Liver (tissue), 9 donors: ENCODE results near the gene LHFPL5. TPM values are rescaled to one million over a fixed set of nuclear protein-coding genes. Genes with fewer than 3 reads are reported as not detected.
A peak's percentile ranks its signal among the peaks of the same experiment; 100 is the strongest.

Source experiments
- DNase-seq: peaks from one replicate; pipeline ENCODE4 v3.0.0-alpha.2; 2017; ENCODE audit warnings: low spot score
- H3K27ac ChIP-seq, 2 donors: one replicate each; pipeline ENCODE4 v1.7.0; 2013; ENCODE audit warnings: inconsistent platforms in 2 of 2, low read length in 2 of 2, control low read depth in 1 of 2, low read depth in 1 of 2, mild to moderate bottlenecking in 1 of 2
- H3K27me3 ChIP-seq, 4 donors: one replicate each; pipeline versions ENCODE4 v1.6.1 to v1.7.0; 2013; ENCODE audit warnings: low read length in 3 of 4, inconsistent platforms in 1 of 4, mild to moderate bottlenecking in 1 of 4, moderate library complexity in 1 of 4; ENCODE audit not compliant: control insufficient read depth in 4 of 4, insufficient read depth in 4 of 4
- H3K36me3 ChIP-seq, 4 donors: one replicate each; pipeline versions ENCODE4 v1.6.1 to v1.7.0; 2013; ENCODE audit warnings: low read length in 3 of 4, mild to moderate bottlenecking in 3 of 4, low read depth in 1 of 4, moderate library complexity in 1 of 4; ENCODE audit not compliant: control insufficient read depth in 4 of 4, insufficient read depth in 3 of 4
- H3K4me1 ChIP-seq, 4 donors: one replicate each; pipeline versions ENCODE4 v1.6.1 to v1.7.0; 2013; ENCODE audit warnings: low read length in 3 of 4, mild to moderate bottlenecking in 3 of 4, moderate library complexity in 1 of 4; ENCODE audit not compliant: control insufficient read depth in 4 of 4, insufficient read depth in 4 of 4
- H3K4me3 ChIP-seq, 3 donors: one replicate each; pipeline versions ENCODE4 v1.6.1 to v1.7.0; 2013; ENCODE audit warnings: low read length in 3 of 3, control low read depth in 1 of 3, low read depth in 1 of 3, mild to moderate bottlenecking in 1 of 3
- H3K9ac ChIP-seq, 2 donors: one replicate each; pipeline ENCODE4 v1.7.0; 2013; ENCODE audit warnings: low read length in 2 of 2, mild to moderate bottlenecking in 2 of 2, moderate library complexity in 2 of 2, control low read depth in 1 of 2, low read depth in 1 of 2
- H3K9me3 ChIP-seq, 4 donors: one replicate each; pipeline versions ENCODE4 v1.6.1 to v1.7.0; 2013; ENCODE audit warnings: low read length in 3 of 4; ENCODE audit not compliant: control insufficient read depth in 4 of 4
- FOXA1 ChIP-seq: IDR thresholded peaks from 2 replicates; pipeline ENCODE4 v1.6.1; 2016; ENCODE audit warnings: antibody characterized with exemption
- FOXA2 ChIP-seq: IDR thresholded peaks from 2 replicates; pipeline ENCODE4 v1.6.1; 2016; ENCODE audit warnings: antibody characterized with exemption
- HNF4A ChIP-seq, 2 donors: conservative IDR thresholded peaks; 2 replicates each; pipeline ENCODE4 v1.6.1; 2016; ENCODE audit warnings: antibody characterized with exemption in 2 of 2, mild to moderate bottlenecking in 2 of 2
- JUND ChIP-seq, 2 donors: IDR thresholded peaks; 2 replicates each; pipeline ENCODE4 v1.6.1; 2016; ENCODE audit warnings: antibody characterized with exemption in 2 of 2
- NR2F2 ChIP-seq: IDR thresholded peaks from 2 replicates; pipeline ENCODE4 v1.6.1; 2016; ENCODE audit warnings: antibody characterized with exemption
- RAD21 ChIP-seq, 2 donors: IDR thresholded peaks; 2 replicates each; pipeline ENCODE4 v1.6.1; 2016; ENCODE audit warnings: antibody characterized with exemption in 2 of 2, mild to moderate bottlenecking in 2 of 2
- SP1 ChIP-seq: IDR thresholded peaks from 2 replicates; pipeline ENCODE4 v1.6.1; 2018; ENCODE audit warnings: antibody characterized with exemption, mild to moderate bottlenecking
- TAF1 ChIP-seq: conservative IDR thresholded peaks from 2 replicates; pipeline ENCODE4 v1.6.1; 2016; ENCODE audit warnings: antibody characterized with exemption, mild to moderate bottlenecking
- WGBS: extraction: QIAGEN DNeasy Blood & Tissue Kit; methylation state at CpG from one replicate; pipeline ENCODE4 v1.1.7; 2013; 5-methylcytosine and 5-hydroxymethylcytosine counted together
- polyA plus RNA-seq, 2 donors: library from polyadenylated mRNA; stranded (reverse) in 1 of 2; unstranded in 1 of 2; fragments of 200-250 nt in 1 of 2; fragments of >200 nt in 1 of 2; fragmentation: Nextera tagmentation in 1 of 2; extraction: Ambion mirVana in 1 of 2; gene quantifications; one replicate each; pipeline versions ENCODE4 v1.2.1 to v1.2.3, GENCODE V29; 2013 to 2015
- total RNA-seq, 2 donors: library from RNA; depleted of rRNA; stranded (reverse); fragments of >200 nt; gene quantifications; one replicate each; pipeline ENCODE4 v1.2.3, GENCODE V29; 2014
- TF ChIP-seq, protein P1 (sequence below): IDR thresholded peaks from 2 replicates; pipeline ENCODE4 v1.6.1; 2016; ENCODE audit warnings: antibody characterized with exemption
- TF ChIP-seq, protein P2 (sequence below): IDR thresholded peaks from 2 replicates; pipeline ENCODE4 v1.6.1; 2016; ENCODE audit warnings: antibody characterized with exemption
- TF ChIP-seq, protein P3 (sequence below): IDR thresholded peaks from 2 replicates; pipeline ENCODE4 v1.6.1; 2016; ENCODE audit warnings: antibody characterized with exemption, mild to moderate bottlenecking
- TF ChIP-seq, protein P4 (sequence below): fragments of 150-350 bp; IDR thresholded peaks from 2 replicates; pipeline ENCODE4 v1.5.1; 2017; ENCODE audit warnings: improper control_type of control experiment, low read depth, low read length; ENCODE audit not compliant: missing input control
- donor health status: healthy.
- donor health status: healthy.
- donor health status: healthy.
- donor health status: healthy.
- donor health status: healthy.

Gene LHFPL5
- total RNA-seq: not detected
- not detected for polyA plus RNA-seq

DNA sequence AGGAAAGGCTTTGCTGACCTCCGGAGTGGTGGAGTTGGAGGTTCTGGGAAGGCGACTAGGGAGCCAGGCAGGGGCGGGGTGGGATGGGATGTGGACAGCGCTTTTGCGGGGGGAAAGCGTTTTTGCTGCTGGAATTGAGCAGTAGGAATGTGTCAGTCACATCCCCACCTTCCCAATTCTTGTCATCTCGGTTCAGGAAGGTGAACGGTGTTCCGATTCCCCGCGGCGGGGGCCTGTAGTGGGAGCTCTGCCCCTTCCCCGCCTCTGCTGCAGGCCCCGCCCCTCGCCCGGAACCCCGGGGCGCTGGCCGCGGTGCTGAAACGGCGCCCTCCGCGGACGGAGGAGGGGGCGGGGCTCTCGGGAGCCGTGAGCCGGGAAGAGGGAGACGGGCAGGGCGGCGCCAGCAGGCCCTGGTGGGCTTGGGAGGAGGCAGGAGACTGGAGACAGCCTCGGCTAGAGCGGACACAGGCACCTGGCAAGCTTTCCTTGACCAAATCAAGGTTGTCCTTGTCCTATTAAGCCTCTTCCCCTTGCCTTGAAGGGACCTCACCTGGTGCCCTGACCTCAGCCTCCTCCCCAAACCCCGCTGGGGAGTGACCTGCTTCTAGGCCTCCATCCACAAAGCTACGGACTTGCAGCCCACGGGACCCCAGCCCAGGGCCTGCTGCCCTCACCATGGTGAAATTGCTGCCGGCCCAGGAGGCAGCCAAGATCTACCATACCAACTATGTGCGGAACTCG lies at the start of gene LHFPL5:
Gene LHFPL5 (plus strand): TSS at position 357 of the 741 bp plus-strand sequence. CDS start 319 bp downstream, at position 676.
- peak; percentile 68 for DNase-seq
- peak within 1 kb of the TSS in 2 of 3 donors; percentile 23 to 49 for H3K4me3 ChIP-seq

DNA sequence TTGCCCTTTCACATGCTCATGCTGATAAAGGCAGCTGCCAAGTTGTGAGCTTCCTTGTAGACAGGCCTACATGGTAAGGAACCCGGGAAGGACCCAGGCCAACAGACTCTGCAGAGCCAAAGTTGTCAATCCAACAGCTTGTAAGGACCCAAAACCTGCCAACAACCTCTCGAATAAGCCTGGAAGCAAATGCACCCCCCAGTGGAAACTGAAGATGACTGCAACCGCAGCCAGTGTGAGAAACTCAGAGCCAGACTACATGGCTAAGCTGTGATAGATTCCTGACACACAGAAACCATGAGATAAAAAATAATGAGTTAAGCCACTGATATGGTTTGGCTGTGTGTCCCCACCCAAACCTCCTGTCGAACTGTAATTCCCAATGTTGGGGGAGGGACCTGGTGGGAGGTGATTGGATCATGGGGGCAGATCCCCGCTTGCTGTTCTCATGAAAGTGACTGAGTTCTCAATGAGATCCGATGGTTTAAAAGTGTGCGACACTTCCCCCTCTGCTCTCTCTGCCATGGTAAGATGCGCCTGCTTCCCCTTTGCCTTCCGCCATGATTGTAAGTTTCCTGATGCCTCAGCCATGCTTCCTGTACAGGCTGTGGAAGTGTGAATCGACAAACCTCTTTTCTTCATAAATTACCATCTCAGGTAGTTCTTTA lies 47.6 kb upstream of the LHFPL5 start:
- DNase-seq: no peak
- no peak overlapping the region for H3K27ac ChIP-seq
- H3K27me3 ChIP-seq: no peaks in the 10 kb centered on the region
- no peaks in the 10 kb centered on the region for H3K9me3 ChIP-seq
- no peak overlapping the region for H3K4me3 ChIP-seq
- no peaks in the 10 kb centered on the region for H3K36me3 ChIP-seq
- no peak overlapping the region for H3K9ac ChIP-seq
- H3K4me1 ChIP-seq: no peaks in the 10 kb centered on the region
- WGBS: 55% methylated on average over 10 of the region's 10 CpGs
- TF ChIP-seq, protein P1, sequence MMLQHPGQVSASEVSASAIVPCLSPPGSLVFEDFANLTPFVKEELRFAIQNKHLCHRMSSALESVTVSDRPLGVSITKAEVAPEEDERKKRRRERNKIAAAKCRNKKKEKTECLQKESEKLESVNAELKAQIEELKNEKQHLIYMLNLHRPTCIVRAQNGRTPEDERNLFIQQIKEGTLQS: no peak
- TF ChIP-seq, protein P2, sequence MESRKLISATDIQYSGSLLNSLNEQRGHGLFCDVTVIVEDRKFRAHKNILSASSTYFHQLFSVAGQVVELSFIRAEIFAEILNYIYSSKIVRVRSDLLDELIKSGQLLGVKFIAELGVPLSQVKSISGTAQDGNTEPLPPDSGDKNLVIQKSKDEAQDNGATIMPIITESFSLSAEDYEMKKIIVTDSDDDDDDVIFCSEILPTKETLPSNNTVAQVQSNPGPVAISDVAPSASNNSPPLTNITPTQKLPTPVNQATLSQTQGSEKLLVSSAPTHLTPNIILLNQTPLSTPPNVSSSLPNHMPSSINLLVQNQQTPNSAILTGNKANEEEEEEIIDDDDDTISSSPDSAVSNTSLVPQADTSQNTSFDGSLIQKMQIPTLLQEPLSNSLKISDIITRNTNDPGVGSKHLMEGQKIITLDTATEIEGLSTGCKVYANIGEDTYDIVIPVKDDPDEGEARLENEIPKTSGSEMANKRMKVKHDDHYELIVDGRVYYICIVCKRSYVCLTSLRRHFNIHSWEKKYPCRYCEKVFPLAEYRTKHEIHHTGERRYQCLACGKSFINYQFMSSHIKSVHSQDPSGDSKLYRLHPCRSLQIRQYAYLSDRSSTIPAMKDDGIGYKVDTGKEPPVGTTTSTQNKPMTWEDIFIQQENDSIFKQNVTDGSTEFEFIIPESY: no peak
- TF ChIP-seq NR2F2 (no peak), SP1 (no peak), HNF4A (conservative IDR thresholded peaks at IDR 0.05) (no peak), FOXA1 (no peak), FOXA2 (no peak), JUND (IDR thresholded peaks at IDR 0.05) (no peak), TAF1 (no peak), RAD21 (IDR thresholded peaks at IDR 0.05) (peak; percentile 50 to 78)
- TF ChIP-seq, protein P3, sequence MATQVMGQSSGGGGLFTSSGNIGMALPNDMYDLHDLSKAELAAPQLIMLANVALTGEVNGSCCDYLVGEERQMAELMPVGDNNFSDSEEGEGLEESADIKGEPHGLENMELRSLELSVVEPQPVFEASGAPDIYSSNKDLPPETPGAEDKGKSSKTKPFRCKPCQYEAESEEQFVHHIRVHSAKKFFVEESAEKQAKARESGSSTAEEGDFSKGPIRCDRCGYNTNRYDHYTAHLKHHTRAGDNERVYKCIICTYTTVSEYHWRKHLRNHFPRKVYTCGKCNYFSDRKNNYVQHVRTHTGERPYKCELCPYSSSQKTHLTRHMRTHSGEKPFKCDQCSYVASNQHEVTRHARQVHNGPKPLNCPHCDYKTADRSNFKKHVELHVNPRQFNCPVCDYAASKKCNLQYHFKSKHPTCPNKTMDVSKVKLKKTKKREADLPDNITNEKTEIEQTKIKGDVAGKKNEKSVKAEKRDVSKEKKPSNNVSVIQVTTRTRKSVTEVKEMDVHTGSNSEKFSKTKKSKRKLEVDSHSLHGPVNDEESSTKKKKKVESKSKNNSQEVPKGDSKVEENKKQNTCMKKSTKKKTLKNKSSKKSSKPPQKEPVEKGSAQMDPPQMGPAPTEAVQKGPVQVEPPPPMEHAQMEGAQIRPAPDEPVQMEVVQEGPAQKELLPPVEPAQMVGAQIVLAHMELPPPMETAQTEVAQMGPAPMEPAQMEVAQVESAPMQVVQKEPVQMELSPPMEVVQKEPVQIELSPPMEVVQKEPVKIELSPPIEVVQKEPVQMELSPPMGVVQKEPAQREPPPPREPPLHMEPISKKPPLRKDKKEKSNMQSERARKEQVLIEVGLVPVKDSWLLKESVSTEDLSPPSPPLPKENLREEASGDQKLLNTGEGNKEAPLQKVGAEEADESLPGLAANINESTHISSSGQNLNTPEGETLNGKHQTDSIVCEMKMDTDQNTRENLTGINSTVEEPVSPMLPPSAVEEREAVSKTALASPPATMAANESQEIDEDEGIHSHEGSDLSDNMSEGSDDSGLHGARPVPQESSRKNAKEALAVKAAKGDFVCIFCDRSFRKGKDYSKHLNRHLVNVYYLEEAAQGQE: no peak
- TF ChIP-seq, protein P4, sequence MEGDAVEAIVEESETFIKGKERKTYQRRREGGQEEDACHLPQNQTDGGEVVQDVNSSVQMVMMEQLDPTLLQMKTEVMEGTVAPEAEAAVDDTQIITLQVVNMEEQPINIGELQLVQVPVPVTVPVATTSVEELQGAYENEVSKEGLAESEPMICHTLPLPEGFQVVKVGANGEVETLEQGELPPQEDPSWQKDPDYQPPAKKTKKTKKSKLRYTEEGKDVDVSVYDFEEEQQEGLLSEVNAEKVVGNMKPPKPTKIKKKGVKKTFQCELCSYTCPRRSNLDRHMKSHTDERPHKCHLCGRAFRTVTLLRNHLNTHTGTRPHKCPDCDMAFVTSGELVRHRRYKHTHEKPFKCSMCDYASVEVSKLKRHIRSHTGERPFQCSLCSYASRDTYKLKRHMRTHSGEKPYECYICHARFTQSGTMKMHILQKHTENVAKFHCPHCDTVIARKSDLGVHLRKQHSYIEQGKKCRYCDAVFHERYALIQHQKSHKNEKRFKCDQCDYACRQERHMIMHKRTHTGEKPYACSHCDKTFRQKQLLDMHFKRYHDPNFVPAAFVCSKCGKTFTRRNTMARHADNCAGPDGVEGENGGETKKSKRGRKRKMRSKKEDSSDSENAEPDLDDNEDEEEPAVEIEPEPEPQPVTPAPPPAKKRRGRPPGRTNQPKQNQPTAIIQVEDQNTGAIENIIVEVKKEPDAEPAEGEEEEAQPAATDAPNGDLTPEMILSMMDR: peak; percentile 35

More for the DNA sequence above, at the start of gene LHFPL5:
- WGBS: 13% methylated on average over 40 of the region's 40 CpGs
- Histone ChIP-seq H3K9ac (no peak within 1 kb of the TSS), H3K27me3 (no peaks in the 10 kb centered on the region), H3K9me3 (no peaks in the 10 kb centered on the region), H3K4me1 (peaks cover 0 to 7% (median 5%) of the 10 kb centered on the region in 4 donors), H3K27ac (no peak within 1 kb of the TSS), H3K36me3 (no peaks in the 10 kb centered on the region)
- TF ChIP-seq, protein P3: peak; percentile 99
- TF ChIP-seq, protein P1: no peak
- no peak for TF ChIP-seq JUND (IDR thresholded peaks at IDR 0.05)
